Activated T-cell treated with anti-CD3 and anti-CD28 coated beads for 4 hours (primary cell): ENCODE results near the gene KIN.
"Not testable (repeated sequence)": the region's sequence is repeated elsewhere in the genome, so short reads cannot be mapped to it uniquely, and the experiment has no call there.

ENCODE experiments used
- DNase-seq: peaks from one replicate; pipeline ENCODE4 v3.0.0-alpha.2; 2020

KIN gene, protein sequence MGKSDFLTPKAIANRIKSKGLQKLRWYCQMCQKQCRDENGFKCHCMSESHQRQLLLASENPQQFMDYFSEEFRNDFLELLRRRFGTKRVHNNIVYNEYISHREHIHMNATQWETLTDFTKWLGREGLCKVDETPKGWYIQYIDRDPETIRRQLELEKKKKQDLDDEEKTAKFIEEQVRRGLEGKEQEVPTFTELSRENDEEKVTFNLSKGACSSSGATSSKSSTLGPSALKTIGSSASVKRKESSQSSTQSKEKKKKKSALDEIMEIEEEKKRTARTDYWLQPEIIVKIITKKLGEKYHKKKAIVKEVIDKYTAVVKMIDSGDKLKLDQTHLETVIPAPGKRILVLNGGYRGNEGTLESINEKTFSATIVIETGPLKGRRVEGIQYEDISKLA

DNA sequence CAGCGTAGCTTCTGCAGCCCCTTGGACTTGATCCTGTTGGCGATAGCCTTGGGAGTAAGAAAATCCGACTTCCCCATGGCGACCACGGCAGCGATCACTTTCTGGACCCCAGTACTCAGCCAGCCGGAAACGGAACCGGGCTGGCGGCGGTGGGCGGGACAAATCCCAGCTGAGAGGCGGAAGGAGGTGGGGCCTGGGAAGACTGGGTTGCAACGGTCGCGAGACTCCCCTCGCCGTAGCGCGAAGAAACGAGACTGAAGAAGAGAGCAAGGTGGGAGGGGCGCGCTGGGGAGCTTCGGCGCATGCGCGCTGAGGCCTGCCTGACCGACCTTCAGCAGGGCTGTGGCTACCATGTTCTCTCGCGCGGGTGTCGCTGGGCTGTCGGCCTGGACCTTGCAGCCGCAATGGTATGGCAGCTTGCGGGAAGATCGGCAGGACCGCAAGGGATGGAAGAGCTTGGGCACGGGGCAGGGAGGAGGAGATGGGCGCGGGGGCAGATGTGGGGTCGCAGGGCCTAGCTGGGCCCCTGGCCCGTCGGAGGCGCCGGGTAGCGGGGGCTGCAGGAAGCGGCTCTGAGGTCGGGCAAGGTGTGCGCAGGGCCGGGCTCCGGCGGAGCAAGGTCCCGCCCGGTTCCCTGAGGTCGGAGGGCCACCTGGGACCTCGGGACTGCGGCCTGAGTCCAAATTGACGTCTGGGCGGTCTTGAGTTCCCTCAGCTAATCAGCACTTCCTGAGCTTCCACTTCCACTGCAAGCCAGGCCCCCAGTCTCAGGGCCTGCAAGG is at the start of gene KIN, which contains the start of gene ATP5F1C:
TSS of gene KIN (minus strand) at position 137 of the 782 bp plus-strand sequence. CDS start at position 77, 60 bp downstream.
TSS of gene ATP5F1C (plus strand) at position 321 of the 782 bp plus-strand sequence. CDS start at position 352, 31 bp downstream.
- peak; percentile 95 for DNase-seq

- no peak for DNase-seq
Measured at GRCh38 chr10:7836571-7836970, 48.8 kb upstream of the KIN start.

DNA sequence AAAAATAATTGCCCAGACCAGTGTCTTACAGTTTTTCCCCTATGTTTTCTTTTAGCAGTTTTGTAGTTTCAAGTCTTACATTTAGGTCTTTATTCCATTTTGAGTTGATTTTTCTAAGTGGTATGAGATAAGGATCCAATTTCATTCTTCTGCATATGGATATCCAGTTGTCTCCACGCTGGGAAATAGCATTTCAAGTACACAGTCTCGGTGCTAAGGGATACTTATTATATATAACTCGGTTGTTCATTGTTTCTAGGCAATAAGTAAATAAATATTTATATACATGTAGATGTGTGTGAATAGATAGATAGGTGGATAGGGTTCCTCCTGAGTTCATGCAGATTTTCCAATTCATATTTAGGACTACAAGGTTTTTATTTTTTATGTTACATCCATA is 46.5 kb upstream of the KIN start:
- DNase-seq, result no peak

GRCh38 chr10:7833210-7833609 is 45.4 kb upstream of the KIN start:
- DNase-seq, result no peak

DNA sequence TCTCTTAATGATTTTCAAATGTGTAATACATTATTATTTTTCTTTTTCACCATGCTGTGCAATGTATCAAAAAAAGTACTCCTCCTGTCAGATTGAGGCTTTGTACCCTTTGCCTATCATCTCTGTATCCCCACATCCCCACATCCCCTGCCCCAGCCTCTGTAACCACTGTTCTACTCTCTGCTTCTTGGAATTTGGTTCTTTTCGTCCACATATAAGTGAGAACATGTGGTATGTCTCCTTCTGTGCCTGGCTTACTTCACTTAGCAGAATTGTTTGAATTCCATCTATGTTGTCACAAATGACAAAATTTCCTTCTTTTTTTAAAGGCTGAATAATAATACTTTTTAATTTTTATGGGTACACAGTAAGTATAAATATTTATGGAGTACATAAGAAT is 44.3 kb upstream of the KIN start:
- no peak for DNase-seq

- DNase-seq, result no peak
Measured at GRCh38 chr10:7829289-7829834, 41.6 kb upstream of the KIN start.

DNA sequence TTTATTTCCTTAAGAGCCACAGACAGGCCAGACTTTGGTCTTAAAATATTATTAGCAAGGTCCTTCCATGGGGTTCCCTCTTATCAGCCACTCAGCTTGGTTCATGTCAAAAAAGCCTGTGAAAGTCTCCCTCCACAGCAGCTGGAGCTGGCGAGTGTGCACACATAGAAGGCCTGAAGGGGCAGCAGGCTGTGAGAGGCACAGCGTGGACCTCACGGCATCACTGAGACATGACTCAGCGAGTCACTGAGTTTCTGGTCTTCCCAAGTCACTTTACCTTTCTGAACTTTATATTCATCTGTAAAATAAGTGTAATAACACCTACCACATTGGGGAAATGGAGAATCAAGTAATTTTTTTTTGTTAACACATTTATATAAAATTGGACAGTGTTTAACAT is 39.2 kb upstream of the KIN start:
- no peak for DNase-seq

GRCh38 chr10:7824251-7824650 is 36.5 kb upstream of the KIN start:
- no peak for DNase-seq

DNA sequence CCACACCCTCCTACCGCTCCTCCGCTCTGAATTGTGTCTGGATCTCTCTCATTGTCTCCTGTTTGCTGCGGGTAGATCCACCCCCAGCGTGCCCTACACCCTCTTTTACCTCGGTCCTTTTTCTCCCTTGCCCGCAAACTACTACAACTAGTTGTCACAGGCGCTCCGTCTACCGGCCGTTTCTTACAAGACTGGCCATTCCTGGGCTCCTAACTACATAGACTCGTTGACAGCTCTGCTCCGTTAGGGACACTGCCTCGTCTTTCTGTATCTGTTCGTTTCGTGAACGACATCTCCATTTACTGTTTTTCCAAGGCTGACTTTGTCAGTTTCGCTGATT is 31.3 kb upstream of the KIN start:
- DNase-seq, result no peak

- DNase-seq, result peak; percentile 89
Measured at GRCh38 chr10:7818295-7819120, 30.7 kb upstream of the KIN start, which contains the start of gene TAF3. TSS of gene TAF3 (plus strand) at chr10:7818505. CDS start at chr10:7818710, 205 bp downstream.

DNA sequence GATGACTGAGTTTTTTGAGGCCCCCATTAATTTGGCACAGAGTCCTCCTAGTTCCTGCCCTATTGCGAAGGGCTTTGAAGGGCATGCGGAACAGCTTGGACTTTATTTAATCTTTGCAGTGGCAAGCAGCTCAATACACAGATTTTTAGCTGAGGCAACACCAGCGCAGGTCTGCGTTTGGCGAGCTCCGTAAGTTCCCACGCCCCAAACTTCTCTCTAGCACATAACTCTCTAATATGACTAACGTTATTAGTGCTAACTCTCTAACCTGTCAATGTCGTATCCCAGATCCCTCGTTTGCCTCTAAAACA is 30.1 kb upstream of the KIN start:
- DNase-seq, result no peak

DNA sequence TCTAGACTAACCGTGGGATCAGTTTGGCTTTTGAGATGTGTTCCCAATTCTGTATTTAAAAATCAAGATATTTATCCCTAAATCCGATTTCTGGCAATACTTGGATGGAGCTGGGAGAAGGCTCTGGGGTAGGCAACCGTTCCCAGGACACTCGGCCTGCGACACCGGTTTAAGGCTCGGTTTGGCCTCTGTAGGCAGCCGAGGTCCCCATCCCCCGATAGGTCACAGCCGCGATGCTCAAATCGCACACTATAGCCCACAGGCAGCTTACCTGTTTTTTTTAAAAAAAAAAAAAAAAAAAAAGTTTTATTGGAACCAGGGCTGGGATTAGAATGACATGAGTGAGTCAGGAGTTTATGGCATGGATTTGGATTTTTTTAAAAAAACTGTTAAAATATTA is 29.8 kb upstream of the KIN start:
- no peak for DNase-seq

DNA sequence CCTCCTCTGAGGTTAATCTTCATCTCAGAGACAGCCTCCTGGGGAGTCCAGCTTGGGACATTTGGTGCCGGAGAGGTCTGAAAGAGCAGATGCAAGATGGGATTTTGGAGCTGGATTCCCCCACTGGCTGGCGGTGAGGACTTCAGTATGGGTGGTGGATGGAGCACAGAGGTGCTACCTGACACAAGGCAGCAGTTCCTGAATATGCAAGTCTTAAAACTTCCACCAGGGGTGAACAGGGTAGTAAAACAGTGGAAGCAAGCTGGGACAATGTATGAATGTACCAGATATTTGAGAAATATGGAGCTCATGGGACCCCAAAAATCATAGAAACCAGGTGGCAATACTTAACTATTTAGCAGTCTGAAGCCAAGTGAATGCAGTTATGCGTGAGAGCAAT is 25.7 kb upstream of the KIN start:
- no peak for DNase-seq

DNA sequence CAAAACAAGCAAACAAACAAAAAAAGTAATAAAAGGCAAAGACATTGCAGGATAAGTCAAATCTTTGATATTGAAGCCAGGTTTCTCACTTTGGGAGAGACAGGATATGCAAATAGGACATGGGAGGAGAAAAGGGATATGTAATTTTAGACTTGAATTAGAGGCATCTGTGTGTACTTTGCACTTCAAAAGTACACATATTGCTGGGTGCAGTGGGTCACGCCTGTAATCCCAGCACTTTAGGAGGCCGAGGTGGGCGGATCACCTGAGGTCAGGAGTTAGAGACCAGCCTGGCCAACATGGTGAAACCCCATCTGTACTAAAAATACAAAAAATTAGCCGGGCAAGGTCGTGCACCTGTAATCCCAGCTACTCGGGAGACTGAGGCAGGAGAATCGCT is 23.9 kb upstream of the KIN start:
- not testable (repeated sequence) for DNase-seq

GRCh38 chr10:7811000-7811399 is 23.2 kb upstream of the KIN start:
- no peak for DNase-seq

- no peak for DNase-seq
Measured at GRCh38 chr10:7810443-7810842, 22.6 kb upstream of the KIN start.

GRCh38 chr10:7808686-7809267 is 21.0 kb upstream of the KIN start:
- DNase-seq, result no peak

DNA sequence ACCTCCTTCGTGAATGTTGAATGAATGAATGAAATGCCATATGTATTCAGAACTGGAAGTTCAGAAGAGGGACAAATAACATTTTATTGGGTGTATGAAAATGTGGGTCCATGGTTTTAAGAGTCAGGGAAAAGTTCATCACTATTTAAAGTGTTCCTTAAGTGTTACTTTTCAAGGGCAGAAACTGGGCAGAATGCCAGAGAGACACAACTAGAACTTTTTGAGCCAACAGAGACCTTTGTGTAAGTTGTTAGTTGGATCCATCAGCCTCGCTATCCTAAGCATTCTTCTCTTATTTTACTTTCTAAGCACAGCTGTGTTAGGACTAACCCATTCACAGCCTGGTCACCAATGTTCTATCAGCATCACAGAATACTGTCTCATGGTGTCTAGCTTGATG is 16.9 kb upstream of the KIN start:
- DNase-seq, result no peak

DNA sequence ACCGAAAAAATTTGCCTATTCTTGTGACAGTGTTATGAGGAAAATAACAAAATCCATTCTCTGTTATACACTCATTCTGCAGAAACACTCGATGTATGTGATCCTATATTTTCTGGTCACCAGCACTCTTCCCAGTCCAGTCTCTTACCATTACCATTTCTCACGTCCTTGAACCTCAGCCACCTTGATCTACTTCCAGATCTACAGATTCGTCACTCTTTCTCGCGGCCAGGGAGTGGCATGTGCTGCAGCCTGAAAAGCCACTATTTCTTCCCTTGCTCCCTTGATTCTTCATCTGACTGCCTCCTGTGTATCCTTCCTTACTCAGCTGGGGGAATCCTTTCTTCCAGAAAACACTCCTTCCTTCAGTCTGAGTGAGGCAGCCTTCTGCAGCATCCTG is 16.4 kb upstream of the KIN start:
- no peak for DNase-seq

- no peak for DNase-seq
Measured at GRCh38 chr10:7802606-7803005, 14.8 kb upstream of the KIN start.

- DNase-seq, result no peak
Measured at GRCh38 chr10:7797582-7797981, 9.8 kb upstream of the KIN start.

DNA sequence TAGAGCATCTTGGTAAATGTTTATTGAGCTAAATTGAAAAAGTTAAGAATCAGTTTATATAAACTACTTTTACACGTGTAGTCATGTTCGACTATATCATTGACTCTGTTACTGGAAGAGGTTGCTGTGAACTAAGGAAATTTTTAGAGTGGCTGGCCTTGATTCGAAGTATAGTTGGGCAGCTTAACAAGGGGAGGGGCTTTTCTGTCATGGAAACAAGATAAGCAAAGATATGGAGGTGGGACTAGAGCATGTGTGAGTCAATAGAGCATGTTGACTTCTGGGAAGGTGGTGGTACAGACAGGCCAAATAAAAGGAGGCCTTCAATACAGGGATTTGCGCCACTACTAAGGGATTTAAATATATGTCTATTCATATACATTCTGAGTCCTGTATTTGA is 7.8 kb upstream of the KIN start:
- DNase-seq, result no peak
